GM08714 (cell line): Measurements from ENCODE around the gene SNUPN.
"Not testable (repeated sequence)": the region's sequence is repeated elsewhere in the genome, so short reads cannot be mapped to it uniquely, and the experiment has no call there.

Source experiments
- H3K4me3 ChIP-seq: fragments of 200-500 bp; sonication (Bioruptor generic); 2 replicates; pipeline ENCODE4 v1.5.1; 2014; ENCODE audit warnings: mild to moderate bottlenecking, low read length, inconsistent platforms
- ZNF274 ChIP-seq: IDR thresholded peaks from 2 replicates; pipeline ENCODE4 v1.6.1; 2012; ENCODE audit warnings: mild to moderate bottlenecking, low read depth, low read length

Gene SNUPN

GRCh38 chr15:75561888-75562287, 63.6 kb downstream of the SNUPN start:
- H3K4me3 ChIP-seq: no peak overlapping the region
- TF ChIP-seq ZNF274: no peak

GRCh38 chr15:75559360-75559759, 66.2 kb downstream of the SNUPN start:
- not testable (repeated sequence) for H3K4me3 ChIP-seq

GRCh38 chr15:75558955-75559354, 66.6 kb downstream of the SNUPN start:
- H3K4me3 ChIP-seq: not testable (repeated sequence)

GRCh38 chr15:75554717-75555116, 70.8 kb downstream of the SNUPN start:
- TF ChIP-seq ZNF274: no peak
- no peak overlapping the region for H3K4me3 ChIP-seq

- TF ChIP-seq ZNF274: no peak
- H3K4me3 ChIP-seq: no peak overlapping the region
These were observed 71.9 kb downstream of the SNUPN start for GRCh38 chr15:75553659-75554058.

- H3K4me3 ChIP-seq: no peak overlapping the region
- no peak for TF ChIP-seq ZNF274
These were observed 74.4 kb downstream of the SNUPN start for GRCh38 chr15:75551091-75551490.
